H1 (cell line): ENCODE measurements around the gene JADE1. TPM values are rescaled to one million over a fixed set of nuclear protein-coding genes. Genes with fewer than 3 reads are reported as not detected.

ENCODE experiments used
- EGR1 ChIP-seq: IDR thresholded peaks from 2 replicates; pipeline ENCODE4 v1.6.1; 2011; ENCODE audit warnings: low read depth, low read length, borderline replicate concordance
- EP300 ChIP-seq, 2 experiments: IDR thresholded peaks; 1 replicate in 1 of 2; 2 replicates in 1 of 2; pipeline ENCODE4 v1.6.1; 2011 to 2012; ENCODE audit warnings: low read depth in 2 of 2, low read length in 2 of 2, mild to moderate bottlenecking in 2 of 2, borderline replicate concordance in 1 of 2, inconsistent platforms in 1 of 2, moderate library complexity in 1 of 2
- SIN3A ChIP-seq, 2 experiments: IDR thresholded peaks in 1 of 2; conservative IDR thresholded peaks in 1 of 2; 2 replicates each; pipeline ENCODE4 v1.6.1; 2011 to 2012; ENCODE audit warnings: low read length in 2 of 2, improper control_type of control experiment in 1 of 2, low read depth in 1 of 2, mild to moderate bottlenecking in 1 of 2
- SIRT6 ChIP-seq: IDR thresholded peaks from one replicate; pipeline ENCODE4 v1.7.1; 2012; ENCODE audit warnings: low read length, inconsistent platforms
- SP1 ChIP-seq: IDR thresholded peaks from 2 replicates; pipeline ENCODE4 v1.6.1; 2011; ENCODE audit warnings: low read depth, low read length
- polyA plus RNA-seq, 7 experiments: library from polyadenylated mRNA; depleted of rRNA in 3 of 7; stranded (reverse) in 5 of 7; unstranded in 2 of 7; fragments of >200 nt in 5 of 7; fragments of 200-250 nt in 2 of 7; gene quantifications; 1 replicate in 5 of 7; 2 replicates in 1 of 7; 4 replicates in 1 of 7; pipeline versions ENCODE4 v1.2.1 to v1.2.3, GENCODE V29; 2011 to 2013; ENCODE audit warnings: missing spikeins in 2 of 7, mixed read lengths in 2 of 7
- total RNA-seq: library from RNA; stranded (reverse); fragmentation: NEBNext Ultra II Directional; extraction: Animal tissue kit (Norgen Biotek cat#: 25700); gene quantifications from 2 replicates; pipeline ENCODE4 v1.2.1, GENCODE V29; 2021
- TF ChIP-seq, protein P1 (sequence below): fragments of 300-600 bp; sonication (generic); IDR thresholded peaks from 2 replicates; pipeline ENCODE4 v1.7.1; 2012; ENCODE audit warnings: low read length, moderate library complexity, mild to moderate bottlenecking, inconsistent platforms; ENCODE audit not compliant: insufficient replicate concordance
- TF ChIP-seq, protein P2 (sequence below): IDR thresholded peaks from 2 replicates; pipeline ENCODE4 v1.6.1; 2012; ENCODE audit warnings: inconsistent platforms
- TF ChIP-seq, protein P3 (sequence below): IDR thresholded peaks from 2 replicates; pipeline ENCODE4 v1.6.1; 2012; ENCODE audit warnings: inconsistent platforms

JADE1 gene
- total and polyA plus RNA-seq, 2 of the 8 experiments (the other 6 are each of a cell fraction or from before 2014, with no cell fraction given), result 37.7 to 213 TPM

DNA sequence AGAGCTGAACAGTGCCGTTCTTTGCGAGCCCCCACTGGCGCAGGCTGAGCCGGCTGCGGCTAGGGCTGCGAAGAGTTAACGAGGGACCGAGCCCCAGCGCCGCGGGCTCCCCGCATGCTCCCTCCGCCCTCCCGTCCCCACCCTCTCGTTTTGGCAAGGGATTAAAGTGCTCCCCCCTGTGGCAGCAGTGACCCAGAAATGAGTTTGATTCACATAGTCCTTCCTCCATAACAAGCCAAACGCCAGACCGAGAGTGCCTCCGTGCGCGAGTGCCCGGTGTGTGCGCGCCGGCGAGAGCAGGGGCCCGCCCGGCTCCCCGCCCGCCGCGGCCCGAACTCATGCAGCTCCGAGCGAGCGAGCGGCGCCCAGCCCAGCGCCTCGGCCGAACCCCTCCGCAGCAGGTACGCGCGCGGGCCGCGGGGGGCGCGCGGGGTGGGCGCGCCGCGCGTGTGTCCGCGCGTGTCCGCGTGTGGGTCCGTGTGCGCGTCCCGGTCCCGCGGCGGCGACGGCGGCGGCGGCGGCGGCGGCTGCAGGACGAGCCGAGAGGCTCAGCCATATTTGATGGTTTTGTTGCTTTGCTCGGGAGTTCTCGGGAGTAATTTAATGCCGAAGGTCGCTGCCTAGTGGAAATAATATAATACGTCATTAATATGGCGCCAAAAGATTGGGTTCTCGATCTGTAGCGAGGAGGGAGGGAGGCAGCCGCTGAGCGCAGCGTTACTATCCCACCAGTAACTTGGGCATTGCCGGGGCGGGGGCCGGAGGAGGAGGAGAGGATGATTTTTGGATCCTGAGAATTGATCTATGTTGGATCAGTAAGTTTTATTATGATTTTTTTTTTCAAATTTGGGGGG is at the start of gene JADE1 (continued):
- TF ChIP-seq, protein P1, sequence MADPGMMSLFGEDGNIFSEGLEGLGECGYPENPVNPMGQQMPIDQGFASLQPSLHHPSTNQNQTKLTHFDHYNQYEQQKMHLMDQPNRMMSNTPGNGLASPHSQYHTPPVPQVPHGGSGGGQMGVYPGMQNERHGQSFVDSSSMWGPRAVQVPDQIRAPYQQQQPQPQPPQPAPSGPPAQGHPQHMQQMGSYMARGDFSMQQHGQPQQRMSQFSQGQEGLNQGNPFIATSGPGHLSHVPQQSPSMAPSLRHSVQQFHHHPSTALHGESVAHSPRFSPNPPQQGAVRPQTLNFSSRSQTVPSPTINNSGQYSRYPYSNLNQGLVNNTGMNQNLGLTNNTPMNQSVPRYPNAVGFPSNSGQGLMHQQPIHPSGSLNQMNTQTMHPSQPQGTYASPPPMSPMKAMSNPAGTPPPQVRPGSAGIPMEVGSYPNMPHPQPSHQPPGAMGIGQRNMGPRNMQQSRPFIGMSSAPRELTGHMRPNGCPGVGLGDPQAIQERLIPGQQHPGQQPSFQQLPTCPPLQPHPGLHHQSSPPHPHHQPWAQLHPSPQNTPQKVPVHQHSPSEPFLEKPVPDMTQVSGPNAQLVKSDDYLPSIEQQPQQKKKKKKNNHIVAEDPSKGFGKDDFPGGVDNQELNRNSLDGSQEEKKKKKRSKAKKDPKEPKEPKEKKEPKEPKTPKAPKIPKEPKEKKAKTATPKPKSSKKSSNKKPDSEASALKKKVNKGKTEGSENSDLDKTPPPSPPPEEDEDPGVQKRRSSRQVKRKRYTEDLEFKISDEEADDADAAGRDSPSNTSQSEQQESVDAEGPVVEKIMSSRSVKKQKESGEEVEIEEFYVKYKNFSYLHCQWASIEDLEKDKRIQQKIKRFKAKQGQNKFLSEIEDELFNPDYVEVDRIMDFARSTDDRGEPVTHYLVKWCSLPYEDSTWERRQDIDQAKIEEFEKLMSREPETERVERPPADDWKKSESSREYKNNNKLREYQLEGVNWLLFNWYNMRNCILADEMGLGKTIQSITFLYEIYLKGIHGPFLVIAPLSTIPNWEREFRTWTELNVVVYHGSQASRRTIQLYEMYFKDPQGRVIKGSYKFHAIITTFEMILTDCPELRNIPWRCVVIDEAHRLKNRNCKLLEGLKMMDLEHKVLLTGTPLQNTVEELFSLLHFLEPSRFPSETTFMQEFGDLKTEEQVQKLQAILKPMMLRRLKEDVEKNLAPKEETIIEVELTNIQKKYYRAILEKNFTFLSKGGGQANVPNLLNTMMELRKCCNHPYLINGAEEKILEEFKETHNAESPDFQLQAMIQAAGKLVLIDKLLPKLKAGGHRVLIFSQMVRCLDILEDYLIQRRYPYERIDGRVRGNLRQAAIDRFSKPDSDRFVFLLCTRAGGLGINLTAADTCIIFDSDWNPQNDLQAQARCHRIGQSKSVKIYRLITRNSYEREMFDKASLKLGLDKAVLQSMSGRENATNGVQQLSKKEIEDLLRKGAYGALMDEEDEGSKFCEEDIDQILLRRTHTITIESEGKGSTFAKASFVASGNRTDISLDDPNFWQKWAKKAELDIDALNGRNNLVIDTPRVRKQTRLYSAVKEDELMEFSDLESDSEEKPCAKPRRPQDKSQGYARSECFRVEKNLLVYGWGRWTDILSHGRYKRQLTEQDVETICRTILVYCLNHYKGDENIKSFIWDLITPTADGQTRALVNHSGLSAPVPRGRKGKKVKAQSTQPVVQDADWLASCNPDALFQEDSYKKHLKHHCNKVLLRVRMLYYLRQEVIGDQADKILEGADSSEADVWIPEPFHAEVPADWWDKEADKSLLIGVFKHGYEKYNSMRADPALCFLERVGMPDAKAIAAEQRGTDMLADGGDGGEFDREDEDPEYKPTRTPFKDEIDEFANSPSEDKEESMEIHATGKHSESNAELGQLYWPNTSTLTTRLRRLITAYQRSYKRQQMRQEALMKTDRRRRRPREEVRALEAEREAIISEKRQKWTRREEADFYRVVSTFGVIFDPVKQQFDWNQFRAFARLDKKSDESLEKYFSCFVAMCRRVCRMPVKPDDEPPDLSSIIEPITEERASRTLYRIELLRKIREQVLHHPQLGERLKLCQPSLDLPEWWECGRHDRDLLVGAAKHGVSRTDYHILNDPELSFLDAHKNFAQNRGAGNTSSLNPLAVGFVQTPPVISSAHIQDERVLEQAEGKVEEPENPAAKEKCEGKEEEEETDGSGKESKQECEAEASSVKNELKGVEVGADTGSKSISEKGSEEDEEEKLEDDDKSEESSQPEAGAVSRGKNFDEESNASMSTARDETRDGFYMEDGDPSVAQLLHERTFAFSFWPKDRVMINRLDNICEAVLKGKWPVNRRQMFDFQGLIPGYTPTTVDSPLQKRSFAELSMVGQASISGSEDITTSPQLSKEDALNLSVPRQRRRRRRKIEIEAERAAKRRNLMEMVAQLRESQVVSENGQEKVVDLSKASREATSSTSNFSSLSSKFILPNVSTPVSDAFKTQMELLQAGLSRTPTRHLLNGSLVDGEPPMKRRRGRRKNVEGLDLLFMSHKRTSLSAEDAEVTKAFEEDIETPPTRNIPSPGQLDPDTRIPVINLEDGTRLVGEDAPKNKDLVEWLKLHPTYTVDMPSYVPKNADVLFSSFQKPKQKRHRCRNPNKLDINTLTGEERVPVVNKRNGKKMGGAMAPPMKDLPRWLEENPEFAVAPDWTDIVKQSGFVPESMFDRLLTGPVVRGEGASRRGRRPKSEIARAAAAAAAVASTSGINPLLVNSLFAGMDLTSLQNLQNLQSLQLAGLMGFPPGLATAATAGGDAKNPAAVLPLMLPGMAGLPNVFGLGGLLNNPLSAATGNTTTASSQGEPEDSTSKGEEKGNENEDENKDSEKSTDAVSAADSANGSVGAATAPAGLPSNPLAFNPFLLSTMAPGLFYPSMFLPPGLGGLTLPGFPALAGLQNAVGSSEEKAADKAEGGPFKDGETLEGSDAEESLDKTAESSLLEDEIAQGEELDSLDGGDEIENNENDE, result no peak
- no peak for TF ChIP-seq SIRT6
- TF ChIP-seq SP1, result peak; percentile 58; the same call in 1 of the 2 replicates
- 0 out of 2 replicates have a peak, but pooled peaks have one; percentile 46 for TF ChIP-seq EGR1
- no peak; a peak in 1 of 4 replicates for TF ChIP-seq SIN3A (conservative IDR thresholded peaks at IDR 0.05 in 1 of 2, IDR thresholded peaks at IDR 0.05 in 1 of 2; ENCODE audit: low read depth in 1 of 2, low read length in 2 of 2)
- TF ChIP-seq, protein P2, sequence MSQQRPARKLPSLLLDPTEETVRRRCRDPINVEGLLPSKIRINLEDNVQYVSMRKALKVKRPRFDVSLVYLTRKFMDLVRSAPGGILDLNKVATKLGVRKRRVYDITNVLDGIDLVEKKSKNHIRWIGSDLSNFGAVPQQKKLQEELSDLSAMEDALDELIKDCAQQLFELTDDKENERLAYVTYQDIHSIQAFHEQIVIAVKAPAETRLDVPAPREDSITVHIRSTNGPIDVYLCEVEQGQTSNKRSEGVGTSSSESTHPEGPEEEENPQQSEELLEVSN, result no peak; the same call in 1 of the 2 replicates
- peak in 1 of 2 experiments; percentile 79; a peak in 1 of 3 replicates for TF ChIP-seq EP300 (IDR thresholded peaks at IDR 0.05; ENCODE audit: borderline replicate concordance in 1 of 2, low read depth in 2 of 2, low read length in 2 of 2)
- TF ChIP-seq, protein P3, sequence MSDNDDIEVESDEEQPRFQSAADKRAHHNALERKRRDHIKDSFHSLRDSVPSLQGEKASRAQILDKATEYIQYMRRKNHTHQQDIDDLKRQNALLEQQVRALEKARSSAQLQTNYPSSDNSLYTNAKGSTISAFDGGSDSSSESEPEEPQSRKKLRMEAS, result peak; percentile 69
